IMR-90 (cell line): Measurements from ENCODE around the gene GRAMD1C. TPM values are rescaled to one million over a fixed set of nuclear protein-coding genes. Genes with fewer than 3 reads are reported as not detected.

Experiments used
- ATAC-seq: fragments of 200-7000 bp; cut with Tn5 transposase; 2 replicates; pipeline ENCODE4 v1.9.1; 2020; ENCODE audit warnings: low read depth, mild to moderate bottlenecking, moderate library complexity
- BruUV-seq: library from RNA; stranded (reverse); fragments of 400-500 nt; replicated peaks from 2 replicates; lab custom pipeline; 2021; lab: Mats Ljungman, UMichigan
- CTCF ChIA-PET: fragments of 300-600 bp; formaldehyde crosslinking; extraction: SDS; loops from one replicate; lab custom pipeline; 2021; ENCODE audit warnings: antibody characterized with exemption; lab: Yijun Ruan, JAX
- POLR2A ChIA-PET: fragments of 300-600 bp; sonication (Branson Sonifier 250); formaldehyde crosslinking; loops from one replicate; lab custom pipeline; 2022; ENCODE audit warnings: antibody characterized with exemption; ENCODE audit not compliant: unreplicated experiment; lab: Charles Lee
- DNase-seq: peaks from one replicate; pipeline ENCODE4 v3.0.0; 2013
- H2AFZ ChIP-seq: replicated peaks from 2 replicates; pipeline ENCODE3; 2013; ENCODE audit warnings: low read length, mild to moderate bottlenecking; ENCODE audit not compliant: poor library complexity
- H2AK5ac ChIP-seq: 2 replicates; pipeline ENCODE4 v1.6.1; 2013; ENCODE audit warnings: low read depth, low read length, inconsistent platforms
- H2AK9ac ChIP-seq: replicated peaks from 2 replicates; pipeline ENCODE3; 2013; ENCODE audit warnings: mild to moderate bottlenecking, low read depth, low read length, moderate library complexity; ENCODE audit not compliant: poor library complexity
- H2BK120ac ChIP-seq: 2 replicates; pipeline ENCODE4 v1.6.1; 2013; ENCODE audit warnings: low read depth, low read length, inconsistent platforms
- H2BK15ac ChIP-seq: 3 replicates; pipeline ENCODE4 v1.6.1; 2013; ENCODE audit warnings: low read depth, low read length, inconsistent platforms
- H2BK20ac ChIP-seq: 2 replicates; pipeline ENCODE4 v1.6.1; 2013; ENCODE audit warnings: low read depth, mild to moderate bottlenecking, inconsistent platforms, low read length, moderate library complexity
- H2BK5ac ChIP-seq: 2 replicates; pipeline ENCODE4 v1.6.1; 2013; ENCODE audit warnings: mild to moderate bottlenecking, low read depth, low read length, inconsistent platforms; ENCODE audit not compliant: poor library complexity, severe bottlenecking
- H3K14ac ChIP-seq: replicated peaks from 2 replicates; pipeline ENCODE4 v1.6.1; 2013; ENCODE audit warnings: low read depth, low read length, inconsistent platforms
- H3K18ac ChIP-seq: 2 replicates; pipeline ENCODE4 v1.6.1; 2013; ENCODE audit warnings: low read depth, low read length, control low read depth
- H3K23ac ChIP-seq: 2 replicates; pipeline ENCODE4 v1.6.1; 2013; ENCODE audit warnings: low read depth, low read length, inconsistent platforms
- H3K27ac ChIP-seq: 2 replicates; pipeline ENCODE4 v1.5.1; 2013; ENCODE audit warnings: mild to moderate bottlenecking, control low read depth, low read length; ENCODE audit not compliant: insufficient read depth
- H3K27me3 ChIP-seq: 2 replicates; pipeline ENCODE4 v1.6.1; 2013; ENCODE audit warnings: low read length; ENCODE audit not compliant: control insufficient read depth, insufficient read depth
- H3K36me3 ChIP-seq: 2 replicates; pipeline ENCODE4 v1.6.1; 2013; ENCODE audit warnings: low read length, mixed read lengths; ENCODE audit not compliant: control insufficient read depth, insufficient read depth
- H3K4ac ChIP-seq: 2 replicates; pipeline ENCODE4 v1.6.1; 2013; ENCODE audit warnings: low read depth, low read length, inconsistent platforms
- H3K4me1 ChIP-seq: 2 replicates; pipeline ENCODE4 v1.6.1; 2013; ENCODE audit warnings: low read length, mixed read lengths; ENCODE audit not compliant: control insufficient read depth, insufficient read depth
- H3K4me2 ChIP-seq: 2 replicates; pipeline ENCODE4 v1.6.1; 2013; ENCODE audit warnings: low read depth, mild to moderate bottlenecking, control low read depth, low read length, moderate library complexity
- H3K4me3 ChIP-seq: 2 replicates; pipeline ENCODE4 v1.5.1; 2013; ENCODE audit warnings: low read depth, mild to moderate bottlenecking, control low read depth, low read length, moderate library complexity; ENCODE audit not compliant: insufficient read depth
- H3K56ac ChIP-seq: 2 replicates; pipeline ENCODE4 v1.6.1; 2013; ENCODE audit warnings: low read length, inconsistent platforms; ENCODE audit not compliant: insufficient read depth; ENCODE audit errors: extremely low read depth
- H3K79me1 ChIP-seq, 2 experiments: 2 replicates each; pipeline ENCODE4 v1.6.1; 2013; ENCODE audit warnings: low read length in 2 of 2, inconsistent platforms in 1 of 2, low read depth in 1 of 2
- H3K9ac ChIP-seq: 2 replicates; pipeline ENCODE4 v1.6.1; 2013; ENCODE audit warnings: low read depth, low read length, control low read depth
- H3K9me1 ChIP-seq: 2 replicates; pipeline ENCODE4 v1.6.1; 2013; ENCODE audit warnings: low read length, inconsistent platforms; ENCODE audit not compliant: insufficient read depth
- H3K9me3 ChIP-seq: 2 replicates; pipeline ENCODE4 v1.6.1; 2013; ENCODE audit warnings: low read length; ENCODE audit not compliant: control insufficient read depth, insufficient read depth
- H4K20me1 ChIP-seq: 2 replicates; pipeline ENCODE4 v1.6.1; 2013; ENCODE audit warnings: low read length, inconsistent platforms; ENCODE audit not compliant: insufficient read depth
- H4K5ac ChIP-seq: 2 replicates; pipeline ENCODE4 v1.6.1; 2013; ENCODE audit warnings: mild to moderate bottlenecking, low read depth, low read length, control low read depth
- H4K8ac ChIP-seq, 2 experiments: 2 replicates each; pipeline ENCODE4 v1.6.1; 2013; ENCODE audit warnings: low read depth in 2 of 2, low read length in 2 of 2, control low read depth in 1 of 2, inconsistent platforms in 1 of 2
- H4K91ac ChIP-seq: 2 replicates; pipeline ENCODE4 v1.6.1; 2013; ENCODE audit warnings: low read depth, low read length, inconsistent platforms; ENCODE audit not compliant: insufficient read depth
- CEBPB ChIP-seq: IDR thresholded peaks from 2 replicates; pipeline ENCODE4 v1.6.1; 2012; ENCODE audit warnings: low read depth, low read length, improper control_type of control experiment
- ELK1 ChIP-seq: fragments of 150-350 bp; IDR thresholded peaks from 2 replicates; pipeline ENCODE4 v1.6.1; 2016; ENCODE audit warnings: low read depth, mild to moderate bottlenecking, low read length, moderate library complexity, borderline replicate concordance
- FOS ChIP-seq: fragments of 150-350 bp; IDR thresholded peaks from 2 replicates; pipeline ENCODE4 v1.6.1; 2016; ENCODE audit warnings: low read depth, low read length
- MAFK ChIP-seq: IDR thresholded peaks from 2 replicates; pipeline ENCODE4 v1.6.1; 2012; ENCODE audit warnings: low read depth, low read length, improper control_type of control experiment
- MAZ ChIP-seq: IDR thresholded peaks from 2 replicates; pipeline ENCODE4 v1.6.1; 2012; ENCODE audit warnings: low read depth, mild to moderate bottlenecking, low read length, improper control_type of control experiment, moderate library complexity, borderline replicate concordance
- NFE2L2 ChIP-seq: fragments of 150-350 bp; IDR thresholded peaks from 2 replicates; pipeline ENCODE4 v1.6.1; 2016; ENCODE audit warnings: low read depth, mild to moderate bottlenecking, low read length
- POLR2A ChIP-seq: IDR thresholded peaks from 2 replicates; pipeline ENCODE4 v1.6.1; 2012; ENCODE audit warnings: mild to moderate bottlenecking, low read depth, low read length
- RFX5 ChIP-seq: IDR thresholded peaks from 2 replicates; pipeline ENCODE4 v1.8.0; 2012; ENCODE audit warnings: low read depth, mild to moderate bottlenecking, low read length, moderate library complexity
- SMC3 ChIP-seq: fragments of 150-350 bp; IDR thresholded peaks from 2 replicates; pipeline ENCODE4 v1.6.1; 2016; ENCODE audit warnings: low read depth, mild to moderate bottlenecking, antibody characterized with exemption, low read length, moderate library complexity
- WGBS, 2 experiments: methylation state at CpG; one replicate each; pipeline versions ENCODE4 v1.1.5 to v1.1.7; 2013; ENCODE audit warnings: missing lambda C conversion rate in 2 of 2; ENCODE audit not compliant: insufficient read length in 1 of 2; ENCODE audit errors: extremely low coverage in 2 of 2; 5-methylcytosine and 5-hydroxymethylcytosine counted together
- dilution Hi-C: fragments of 300-500 bp; cut with HindIII; formaldehyde crosslinking; loops from one replicate; pipeline ENCODE4 v1.14.3; 2018; ENCODE audit warnings: low sequenced_read_pairs; ENCODE audit not compliant: unreplicated experiment
- in situ Hi-C: fragments of 300-500 bp; cut with MboI; formaldehyde crosslinking; loops from 3 replicates; pipeline ENCODE4 v1.14.3; 2019; ENCODE audit warnings: low sequenced_read_pairs, inconsistent platforms, mixed read lengths
- intact Hi-C: fragments of 100-400 bp; cut with micrococcal nuclease; formaldehyde crosslinking; loops from 2 replicates; pipeline ENCODE4 v1.10.0; 2022
- polyA plus RNA-seq, 3 experiments: library from polyadenylated mRNA; depleted of rRNA; stranded (reverse); fragments of >200 nt; gene quantifications; 2 replicates each; pipeline ENCODE4 v1.2.3, GENCODE V29; 2012; ENCODE audit warnings: low replicate concordance in 1 of 3
- total RNA-seq: library from RNA; depleted of rRNA; stranded (reverse); fragments of >200 nt; gene quantifications from 2 replicates; pipeline ENCODE4 v1.2.3, GENCODE V29; 2012

Gene GRAMD1C
- total and polyA plus RNA-seq, 2 of the 4 experiments (the other 2 are of a cell fraction) = 2.5 to 5.0 TPM

- no peak for TF ChIP-seq SMC3
- no peak for TF ChIP-seq FOS
- no peak for TF ChIP-seq POLR2A
- no peak for TF ChIP-seq RFX5
- no peak for TF ChIP-seq CEBPB
- TF ChIP-seq MAFK = no peak
- no peak for TF ChIP-seq ELK1
- TF ChIP-seq NFE2L2 = no peak
- TF ChIP-seq MAZ = no peak
- Histone ChIP-seq H2BK15ac (no peak overlapping the region), H3K14ac (no peak overlapping the region), H3K9me3 (0 out of 2 replicates have a peak, but pooled peaks cover 1% of the 10 kb centered on the region), H4K91ac (no peak overlapping the region), H3K79me1 (no peaks in the 10 kb centered on the region), H2AK9ac (no peak overlapping the region), H3K56ac (no peak overlapping the region), H3K36me3 (no peaks in the 10 kb centered on the region), H2BK5ac (no peak overlapping the region), H3K4me2 (no peak overlapping the region), H3K27me3 (no peaks in the 10 kb centered on the region), H3K23ac (no peak overlapping the region), H3K9me1 (no peaks in the 10 kb centered on the region), H4K5ac (no peak overlapping the region), H2AFZ (no peak overlapping the region), H3K27ac (no peak overlapping the region), H2AK5ac (no peak overlapping the region), H2BK120ac (no peak overlapping the region), H4K8ac (no peak overlapping the region), H2BK20ac (no peak overlapping the region), H3K4ac (no peak overlapping the region), H3K18ac (no peak overlapping the region), H3K4me1 (no peaks in the 10 kb centered on the region), H3K9ac (no peak overlapping the region), H3K4me3 (no peak overlapping the region), H4K20me1 (no peaks in the 10 kb centered on the region)
- no TSS peak for BruUV-seq
- in situ Hi-C loops = no loop called here
- CTCF ChIA-PET = no interaction called here
- DNase-seq (no peak), ATAC-seq (no peak)
- dilution Hi-C loops = no loop called here
- intact Hi-C loops = no loop called here
- POLR2A ChIA-PET = no interaction called here
- WGBS, 2 experiments = 83% methylated on average over 1 of the region's 5 CpGs; no CpG with 5 or more reads in 1 of the 2 experiments
Observed at GRCh38 chr3:113927556-113927955, 89.0 kb downstream of the GRAMD1C start.
